Esophagus mucosa (tissue), 1 donor: ENCODE measurements around the gene PIGR. TPM values are rescaled to one million over a fixed set of nuclear protein-coding genes. Genes with fewer than 3 reads are reported as not detected.
A peak's percentile ranks its signal among the peaks of the same experiment; 100 is the strongest.

Experiments
- ATAC-seq: fragments of 200-7000 bp; cut with Tn5 transposase; one replicate; pipeline ENCODE4 v1.9.1; 2020
- total RNA-seq: library from RNA; stranded (reverse); gene quantifications from one replicate; pipeline ENCODE4 v1.2.4, GENCODE V29; 2023
- donor health status: DM: yes; HTN: yes; CAD: no.

Gene PIGR
- total RNA-seq, 1 donor from 2014 or later: 35.4 TPM

GRCh38 chr1:206909161-206909882 lies 36.9 kb downstream of the PIGR start:
- ATAC-seq: peak; percentile 89

- ATAC-seq: no peak
Measured at GRCh38 chr1:206908038-206908437, 38.2 kb downstream of the PIGR start.

DNA sequence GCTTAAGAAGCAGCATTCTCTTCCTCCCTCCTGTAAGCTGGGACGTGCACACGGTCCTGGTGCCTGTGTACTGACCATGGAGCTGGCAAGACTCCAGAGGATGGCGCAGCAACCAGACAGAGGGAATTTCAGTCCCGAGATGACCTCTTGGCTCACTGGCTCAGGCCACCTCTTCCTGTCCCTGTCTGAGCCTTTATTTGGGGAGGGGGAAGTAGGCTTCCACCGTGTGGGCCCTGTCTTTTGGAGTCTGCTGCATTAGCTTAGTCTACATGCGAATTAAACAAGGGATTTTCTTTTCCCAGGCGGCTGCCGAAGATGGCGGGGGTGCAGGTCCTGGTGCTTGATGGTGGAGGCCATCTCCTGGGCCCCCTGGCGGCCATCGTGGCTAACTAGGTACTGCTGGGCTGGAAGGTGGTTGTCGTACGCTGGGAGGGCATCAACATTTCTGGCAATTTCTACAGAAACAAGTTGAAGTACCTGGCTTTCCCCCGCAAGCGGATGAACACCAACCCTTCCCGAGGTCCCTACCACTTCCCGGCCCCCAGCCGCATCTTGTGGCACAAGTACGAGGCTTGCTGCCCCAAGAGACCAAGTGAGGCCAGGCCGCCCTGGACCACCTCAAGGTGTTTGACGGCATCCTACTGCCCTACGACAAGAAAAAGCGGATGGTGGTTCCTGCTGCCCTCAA lies 38.8 kb downstream of the PIGR start:
- no peak for ATAC-seq

- peak; percentile 9 for ATAC-seq
Measured at GRCh38 chr1:206905295-206906164, 40.7 kb downstream of the PIGR start.

GRCh38 chr1:206904423-206905142 lies 41.7 kb downstream of the PIGR start:
- no peak for ATAC-seq

DNA sequence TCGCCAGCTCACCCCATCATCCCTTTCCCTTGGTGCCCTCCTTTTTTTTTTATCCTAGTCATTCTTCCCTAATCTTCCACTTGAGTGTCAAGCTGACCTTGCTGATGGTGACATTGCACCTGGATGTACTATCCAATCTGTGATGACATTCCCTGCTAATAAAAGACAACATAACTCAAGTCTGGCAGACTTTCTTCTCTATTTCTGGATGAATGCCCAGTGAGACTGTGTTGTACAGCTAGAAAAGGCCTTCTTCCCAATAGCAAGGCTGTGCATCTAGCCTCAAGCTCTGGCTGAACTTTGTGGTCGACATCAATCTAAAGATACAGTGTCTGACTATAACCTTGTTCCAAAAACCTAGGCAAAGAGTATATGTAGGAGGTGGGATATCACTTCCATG lies 42.6 kb downstream of the PIGR start:
- ATAC-seq: no peak

DNA sequence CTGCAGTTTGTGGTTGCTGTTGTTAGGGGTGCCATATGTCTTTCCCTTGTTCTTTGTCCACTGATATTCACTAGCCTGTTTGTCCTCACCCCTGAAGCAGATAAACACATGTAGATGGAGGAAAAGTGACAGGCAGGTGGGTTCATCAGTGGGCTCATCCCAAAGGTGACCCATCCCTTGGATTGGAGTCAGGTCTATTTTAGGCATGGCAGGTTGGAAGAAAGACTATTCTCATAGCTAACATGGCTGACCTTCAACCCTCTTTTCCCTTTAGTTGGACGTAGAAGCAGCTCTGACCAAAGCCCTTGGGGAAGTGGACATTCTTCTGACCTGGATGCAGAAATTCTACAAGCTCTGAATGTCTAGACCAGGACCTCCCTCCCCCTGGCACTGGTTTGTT lies 43.6 kb downstream of the PIGR start:
- ATAC-seq: no peak

- ATAC-seq: no peak
Measured at GRCh38 chr1:206901944-206902343, 44.3 kb downstream of the PIGR start.

DNA sequence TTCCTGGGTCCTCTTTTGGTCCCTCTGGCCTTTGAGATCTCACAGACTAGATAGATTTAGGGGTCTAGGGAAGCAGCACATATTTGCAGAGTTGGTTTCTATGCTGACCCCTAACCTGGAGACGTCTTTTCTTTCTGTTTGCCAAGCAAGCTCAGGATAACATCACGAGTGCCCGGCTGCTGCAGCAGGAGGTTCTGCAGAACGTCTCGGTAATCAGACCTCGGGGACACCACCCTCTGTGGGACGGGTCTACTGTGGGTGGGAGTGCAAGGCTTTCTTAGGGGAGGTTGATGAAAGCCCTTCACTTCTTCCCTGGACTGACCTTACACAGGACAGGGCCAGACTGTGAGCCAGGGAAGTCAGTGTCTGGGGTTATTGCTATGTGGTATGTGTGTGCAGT lies 46.1 kb downstream of the PIGR start:
- ATAC-seq: no peak

GRCh38 chr1:206899717-206900116 lies 46.5 kb downstream of the PIGR start:
- ATAC-seq: no peak

DNA sequence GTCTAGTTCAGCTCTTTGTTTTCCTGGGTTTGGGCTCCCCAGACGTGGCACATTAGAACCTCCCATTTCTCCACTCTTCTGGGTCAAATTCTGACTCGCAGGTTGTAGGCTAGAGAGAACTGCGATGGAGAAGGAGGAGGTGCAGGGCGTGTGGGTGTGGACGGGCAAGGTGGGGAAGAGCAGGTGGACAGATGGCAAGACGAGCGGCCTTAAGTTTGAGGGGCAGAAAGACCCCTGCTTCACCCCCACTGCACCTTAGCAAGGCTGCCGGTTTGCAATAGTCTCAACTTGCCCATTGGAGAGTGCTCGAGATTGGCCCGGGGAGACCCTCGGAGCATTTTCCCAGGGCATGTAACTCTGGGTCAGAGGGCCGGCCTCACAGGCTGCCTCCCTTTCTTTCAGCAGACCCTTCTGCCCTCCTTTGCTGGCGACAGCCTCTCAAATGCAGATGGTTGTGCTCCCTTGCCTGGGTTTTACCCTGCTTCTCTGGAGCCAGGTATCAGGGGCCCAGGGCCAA lies 47.3 kb downstream of the PIGR start:
- no peak for ATAC-seq

DNA sequence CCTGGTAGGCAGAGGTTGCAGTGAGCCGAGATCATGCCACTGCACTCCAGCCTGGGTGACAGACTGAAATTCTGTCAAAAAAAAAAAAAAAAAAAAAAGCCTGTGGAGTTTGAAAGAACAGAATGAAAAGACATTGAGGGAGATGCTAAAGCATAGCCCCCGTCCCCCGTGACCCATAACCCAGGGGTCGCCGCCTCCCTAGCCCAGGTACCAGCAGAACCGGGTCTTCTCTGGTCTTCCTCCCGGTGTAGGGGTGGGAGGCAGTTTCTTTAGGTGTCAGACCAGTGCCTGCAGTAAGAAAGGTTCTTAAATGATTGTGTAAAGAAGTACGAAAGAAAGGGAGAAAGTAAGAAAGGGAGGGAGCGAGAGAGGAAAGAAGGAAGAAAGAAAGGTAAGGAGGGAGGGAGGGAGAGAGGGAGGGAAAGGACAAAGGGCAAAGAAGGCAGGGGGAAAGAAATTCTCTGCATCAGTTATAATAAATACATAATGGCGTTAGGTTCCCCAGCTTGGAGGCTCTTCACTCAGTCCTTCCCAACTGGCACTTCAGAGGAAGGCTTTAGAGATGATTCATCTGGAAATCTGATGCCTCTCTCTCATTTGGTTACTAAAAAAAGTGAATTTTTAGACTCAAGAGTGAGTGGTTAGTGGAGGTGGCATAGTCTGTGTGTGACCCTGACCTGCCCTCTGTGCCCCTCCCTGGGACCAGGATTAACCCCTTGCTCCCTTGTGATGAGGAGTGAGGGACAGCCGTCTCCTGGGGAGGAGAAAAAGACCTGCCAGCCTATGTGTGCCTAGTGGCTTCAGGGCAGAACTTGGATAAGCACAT lies 48.0 kb downstream of the PIGR start:
- ATAC-seq: no peak

GRCh38 chr1:206897175-206897574 lies 49.1 kb downstream of the PIGR start, which contains the start of gene IL24:
Gene IL24, plus strand, starts transcription at chr1:206897443. Its CDS starts 390 bp downstream, at chr1:206897833.
- no peak for ATAC-seq

- no peak for ATAC-seq
Measured at GRCh38 chr1:206896261-206896660, 50.0 kb downstream of the PIGR start.

DNA sequence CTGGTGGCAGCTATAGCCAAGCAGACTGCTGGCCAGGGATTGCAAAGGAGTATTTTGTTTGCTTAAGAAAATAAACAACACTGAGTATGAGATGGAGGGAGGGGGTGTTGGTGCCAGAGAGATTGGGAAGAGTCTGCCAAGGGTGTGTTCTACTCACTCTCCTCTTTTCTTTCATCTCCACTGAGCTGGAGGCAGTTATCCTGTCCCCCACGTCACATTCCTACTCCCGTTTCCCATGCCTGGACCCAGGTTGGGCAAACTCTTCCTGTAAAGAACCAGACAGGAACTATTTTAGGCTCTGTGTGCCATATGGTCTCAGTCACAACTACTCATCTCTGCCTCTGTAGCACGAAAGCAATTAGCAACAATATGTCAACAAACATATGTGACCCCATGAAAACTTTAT lies 50.4 kb downstream of the PIGR start:
- no peak for ATAC-seq

DNA sequence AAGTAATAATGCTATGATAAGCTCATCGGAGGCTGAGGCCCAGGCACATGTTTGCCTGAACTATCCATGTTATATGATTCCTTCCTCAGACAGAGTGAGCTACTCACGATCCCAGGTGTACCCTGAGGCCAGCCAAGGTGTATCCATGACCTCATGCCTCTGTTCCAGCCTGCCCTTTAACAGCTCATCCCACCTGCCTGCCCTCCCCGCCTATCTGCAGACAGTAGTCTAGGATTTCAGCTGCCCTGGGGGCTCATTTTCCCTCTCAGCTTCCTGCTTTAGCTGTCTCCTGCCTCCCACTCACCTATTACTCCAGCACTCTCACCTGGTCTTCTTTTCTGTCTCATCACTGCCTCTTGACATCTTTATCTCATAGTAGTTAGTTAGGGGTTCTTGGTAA lies 50.9 kb downstream of the PIGR start:
- peak; percentile 84 for ATAC-seq

- no peak for ATAC-seq
Measured at GRCh38 chr1:206893380-206893779, 52.9 kb downstream of the PIGR start.

DNA sequence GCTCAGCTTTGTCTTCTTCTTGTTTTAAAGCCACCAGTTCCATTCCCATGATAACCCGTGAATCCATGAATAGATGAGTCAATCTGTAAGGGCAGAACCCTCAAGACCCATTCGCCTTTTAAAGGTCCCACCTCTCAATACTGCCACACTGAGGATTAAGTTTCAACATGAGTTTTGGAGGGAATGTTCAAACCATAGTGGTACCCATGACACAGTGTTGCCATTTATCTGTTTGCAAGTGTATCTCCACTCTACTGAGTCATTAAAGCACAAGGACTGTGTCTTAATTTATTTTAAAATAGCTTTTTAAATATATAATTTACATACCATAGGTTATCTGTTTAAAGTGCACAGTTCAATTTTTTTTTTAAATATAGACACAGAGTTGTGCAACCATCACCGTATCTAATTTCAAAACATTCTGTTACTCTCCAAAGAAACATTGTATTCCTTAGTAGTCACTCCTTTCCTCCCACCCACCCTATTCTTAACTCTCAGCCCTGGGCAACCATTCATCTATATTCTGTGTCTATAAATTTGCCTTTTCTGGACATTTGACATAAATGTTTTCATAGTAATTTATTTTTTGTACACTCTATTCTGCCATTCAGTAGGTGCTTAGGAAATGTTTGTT lies 53.8 kb downstream of the PIGR start:
- ATAC-seq: no peak

DNA sequence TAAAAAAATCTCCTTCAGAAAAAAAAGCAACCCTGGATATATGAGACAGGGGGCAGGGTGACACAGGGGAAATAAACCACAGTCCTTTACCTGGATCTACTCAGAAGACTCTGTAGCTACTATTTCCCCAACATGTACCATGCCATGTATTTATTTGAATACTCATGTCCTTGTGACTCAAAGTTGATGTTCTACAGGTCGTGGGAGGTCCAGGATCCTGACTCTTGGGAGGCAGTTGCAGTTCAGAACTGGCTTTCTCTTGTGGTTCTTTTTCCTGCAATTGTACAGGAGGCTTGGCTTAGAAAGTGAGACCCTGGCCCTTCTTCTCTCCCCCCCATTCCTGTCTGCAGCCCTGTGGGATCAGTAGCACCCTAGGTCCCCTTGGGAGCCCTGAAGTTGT lies 54.9 kb downstream of the PIGR start:
- no peak for ATAC-seq

DNA sequence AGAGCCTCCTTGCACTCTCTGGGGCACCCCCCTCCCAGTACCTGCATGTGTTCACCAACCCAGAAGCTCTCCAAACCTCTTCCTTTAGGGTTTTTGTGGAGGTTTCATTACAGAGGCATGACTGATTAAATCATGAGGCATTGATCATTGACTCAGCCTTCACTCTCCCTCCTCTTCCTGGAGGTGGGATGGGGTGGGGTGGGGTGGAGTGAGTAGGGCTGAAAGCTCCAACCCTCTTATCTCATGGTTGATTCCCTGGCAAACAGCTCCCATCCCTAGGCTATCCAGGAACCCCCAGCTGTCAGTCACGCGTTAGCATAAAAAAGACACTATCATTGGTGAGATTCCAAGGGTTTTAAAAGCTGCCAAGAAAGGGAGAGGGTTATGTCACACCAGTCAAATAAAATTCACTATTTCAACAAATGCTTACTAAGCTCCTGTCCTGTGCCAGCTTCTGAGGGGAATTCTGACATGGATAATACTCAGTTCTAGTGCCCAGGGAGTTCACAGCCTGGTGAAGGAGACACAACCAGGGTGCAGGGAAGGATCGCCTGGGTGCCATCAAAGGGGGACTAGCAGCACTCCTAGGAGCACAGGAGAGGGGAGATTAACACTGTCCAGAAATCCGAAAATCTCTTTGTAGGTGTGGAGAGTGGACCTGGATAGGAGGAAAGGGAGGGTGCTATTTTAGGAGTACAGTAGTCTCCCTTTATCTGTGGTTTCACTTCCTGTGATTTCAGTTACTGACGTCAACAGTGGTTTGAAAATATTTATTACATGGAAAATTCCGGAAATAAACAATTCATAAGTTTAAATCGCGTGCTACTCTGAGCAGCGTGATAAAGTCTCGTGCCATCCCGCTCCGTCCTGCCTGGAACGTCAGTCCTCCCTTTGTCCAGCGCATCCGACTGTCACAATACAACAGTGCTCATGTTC lies 55.9 kb downstream of the PIGR start:
- ATAC-seq: peak; percentile 53
